ENCODE results near the gene NAGLU. TPM values are rescaled to one million over a fixed set of nuclear protein-coding genes. Genes with fewer than 3 reads are reported as not detected.

Gene NAGLU
- total and polyA plus RNA-seq, 2 of the 13 experiments (the other 11 are each of a cell fraction or from before 2014, with no cell fraction given) = 28.2 to 40.1 TPM

GRCh38 chr17:42563950-42564349 lies 27.9 kb downstream of the NAGLU start (continued):
- TF ChIP-seq GATA4 (IDR thresholded peaks at IDR 0.05; ENCODE audit: borderline replicate concordance, low read depth) = no peak
- TF ChIP-seq GPN1 (CRISPR knock-in tag; IDR thresholded peaks at IDR 0.05; ENCODE audit: borderline replicate concordance) = no peak
- TF ChIP-seq ZNF766 (CRISPR knock-in tag; IDR thresholded peaks at IDR 0.05; ENCODE audit: borderline replicate concordance) = no peak
- TF ChIP-seq, protein P1, sequence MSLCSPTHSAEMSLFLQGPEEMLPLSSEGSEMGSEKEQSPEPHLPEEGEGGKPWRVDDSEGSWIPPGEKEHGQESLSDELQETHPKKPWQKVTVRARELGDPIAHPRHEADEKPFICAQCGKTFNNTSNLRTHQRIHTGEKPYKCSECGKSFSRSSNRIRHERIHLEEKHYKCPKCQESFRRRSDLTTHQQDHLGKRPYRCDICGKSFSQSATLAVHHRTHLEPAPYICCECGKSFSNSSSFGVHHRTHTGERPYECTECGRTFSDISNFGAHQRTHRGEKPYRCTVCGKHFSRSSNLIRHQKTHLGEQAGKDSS (CRISPR knock-in tag; IDR thresholded peaks at IDR 0.05; ENCODE audit: borderline replicate concordance, low read depth) = 0 out of 2 replicates have a peak, but pooled peaks have one; percentile 30
- TF ChIP-seq KLF9 (CRISPR knock-in tag; IDR thresholded peaks at IDR 0.05; ENCODE audit: low read depth) = no peak
- TF ChIP-seq, protein P2, sequence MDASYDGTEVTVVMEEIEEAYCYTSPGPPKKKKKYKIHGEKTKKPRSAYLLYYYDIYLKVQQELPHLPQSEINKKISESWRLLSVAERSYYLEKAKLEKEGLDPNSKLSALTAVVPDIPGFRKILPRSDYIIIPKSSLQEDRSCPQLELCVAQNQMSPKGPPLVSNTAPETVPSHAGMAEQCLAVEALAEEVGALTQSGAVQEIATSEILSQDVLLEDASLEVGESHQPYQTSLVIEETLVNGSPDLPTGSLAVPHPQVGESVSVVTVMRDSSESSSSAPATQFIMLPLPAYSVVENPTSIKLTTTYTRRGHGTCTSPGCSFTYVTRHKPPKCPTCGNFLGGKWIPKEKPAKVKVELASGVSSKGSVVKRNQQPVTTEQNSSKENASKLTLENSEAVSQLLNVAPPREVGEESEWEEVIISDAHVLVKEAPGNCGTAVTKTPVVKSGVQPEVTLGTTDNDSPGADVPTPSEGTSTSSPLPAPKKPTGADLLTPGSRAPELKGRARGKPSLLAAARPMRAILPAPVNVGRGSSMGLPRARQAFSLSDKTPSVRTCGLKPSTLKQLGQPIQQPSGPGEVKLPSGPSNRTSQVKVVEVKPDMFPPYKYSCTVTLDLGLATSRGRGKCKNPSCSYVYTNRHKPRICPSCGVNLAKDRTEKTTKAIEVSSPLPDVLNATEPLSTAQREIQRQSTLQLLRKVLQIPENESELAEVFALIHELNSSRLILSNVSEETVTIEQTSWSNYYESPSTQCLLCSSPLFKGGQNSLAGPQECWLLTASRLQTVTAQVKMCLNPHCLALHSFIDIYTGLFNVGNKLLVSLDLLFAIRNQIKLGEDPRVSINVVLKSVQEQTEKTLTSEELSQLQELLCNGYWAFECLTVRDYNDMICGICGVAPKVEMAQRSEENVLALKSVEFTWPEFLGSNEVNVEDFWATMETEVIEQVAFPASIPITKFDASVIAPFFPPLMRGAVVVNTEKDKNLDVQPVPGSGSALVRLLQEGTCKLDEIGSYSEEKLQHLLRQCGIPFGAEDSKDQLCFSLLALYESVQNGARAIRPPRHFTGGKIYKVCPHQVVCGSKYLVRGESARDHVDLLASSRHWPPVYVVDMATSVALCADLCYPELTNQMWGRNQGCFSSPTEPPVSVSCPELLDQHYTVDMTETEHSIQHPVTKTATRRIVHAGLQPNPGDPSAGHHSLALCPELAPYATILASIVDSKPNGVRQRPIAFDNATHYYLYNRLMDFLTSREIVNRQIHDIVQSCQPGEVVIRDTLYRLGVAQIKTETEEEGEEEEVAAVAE (CRISPR knock-in tag; IDR thresholded peaks at IDR 0.05; ENCODE audit: borderline replicate concordance) = no peak
- 0 out of 2 replicates have a peak, but pooled peaks have one; percentile 63 for TF ChIP-seq ZNF253 (CRISPR knock-in tag; IDR thresholded peaks at IDR 0.05; ENCODE audit: borderline replicate concordance)
- no peak for TF ChIP-seq NFE2L1 (CRISPR knock-in tag; IDR thresholded peaks at IDR 0.05; ENCODE audit: borderline replicate concordance)
- no peak for TF ChIP-seq ZNF879 (CRISPR knock-in tag; IDR thresholded peaks at IDR 0.05)
- TF ChIP-seq SIX1 (CRISPR knock-in tag; IDR thresholded peaks at IDR 0.05; ENCODE audit: borderline replicate concordance) = no peak
- TF ChIP-seq SKI (IDR thresholded peaks at IDR 0.05; ENCODE audit: partially characterized antibody) = no peak
- TF ChIP-seq NR2C2 (CRISPR knock-in tag; IDR thresholded peaks at IDR 0.05; ENCODE audit: borderline replicate concordance) = no peak
- no peak for TF ChIP-seq ATF7 (IDR thresholded peaks at IDR 0.05)
- TF ChIP-seq ATF7 (CRISPR knock-in tag; IDR thresholded peaks at IDR 0.05) = no peak
- TF ChIP-seq PCBP1 (IDR thresholded peaks at IDR 0.05; ENCODE audit: borderline replicate concordance, low read depth, low read length) = 0 out of 2 replicates have a peak, but pooled peaks have one; percentile 50
- no peak for TF ChIP-seq STAT6 (CRISPR knock-in tag; IDR thresholded peaks at IDR 0.05; ENCODE audit: borderline replicate concordance)
- TF ChIP-seq ZBTB39 (CRISPR knock-in tag; IDR thresholded peaks at IDR 0.05) = no peak
- TF ChIP-seq ZKSCAN8 (CRISPR knock-in tag; IDR thresholded peaks at IDR 0.05; ENCODE audit: borderline replicate concordance) = no peak
- TF ChIP-seq ZNF746 (CRISPR knock-in tag; IDR thresholded peaks at IDR 0.05) = 0 out of 2 replicates have a peak, but pooled peaks have one; percentile 58
- TF ChIP-seq RAD51 (IDR thresholded peaks at IDR 0.05; ENCODE audit: borderline replicate concordance) = no peak
- no peak for TF ChIP-seq HNRNPUL1 (IDR thresholded peaks at IDR 0.05; ENCODE audit: low read depth, low read length)

Data from HepG2 (cell line).